ENCODE data around the gene ATF6. TPM values are rescaled to one million over a fixed set of nuclear protein-coding genes. Genes with fewer than 3 reads are reported as not detected.

ATF6 gene
- total RNA-seq, 4 donors from 2014 or later: 26.1 to 35.4 (median 32.3) TPM

- WGBS, 2 donors: 97% methylated on average over 5 of the region's 5 CpGs
- TF ChIP-seq POLR2A (IDR thresholded peaks at IDR 0.05) (no peak), CTCF (IDR thresholded peaks at IDR 0.05) (no peak), EP300 (IDR thresholded peaks at IDR 0.05) (no peak)
- Histone ChIP-seq H3K9me3 (no peaks in the 10 kb centered on the region), H3K27me3 (no peaks in the 10 kb centered on the region), H3K36me3 (peaks cover 0 to 32% (median 0%) of the 10 kb centered on the region in 3 donors), H3K4me3 (no peak overlapping the region), H3K4me1 (peaks cover 0 to 13% (median 0%) of the 10 kb centered on the region in 4 donors), H3K27ac (no peak overlapping the region)
- no peak for DNase-seq (ENCODE audit: low spot score in 2 of 2)
These were observed 120.5 kb downstream of the ATF6 start for GRCh38 chr1:161886589-161886988.

GRCh38 chr1:161887730-161888287, 121.7 kb downstream of the ATF6 start:
- WGBS, 2 donors: 61% methylated on average over 3 of the region's 3 CpGs
- no peak for DNase-seq (ENCODE audit: low spot score in 2 of 2)

GRCh38 chr1:161890574-161890973, 124.5 kb downstream of the ATF6 start:
- TF ChIP-seq EP300 (IDR thresholded peaks at IDR 0.05) (no peak), CTCF (IDR thresholded peaks at IDR 0.05) (no peak), POLR2A (IDR thresholded peaks at IDR 0.05) (no peak)
- no peak overlapping the region for H3K4me3 ChIP-seq
- WGBS, 2 donors: 93 to 99% methylated on average over 22 of the region's 22 CpGs
- H3K4me1 ChIP-seq: peaks cover 0 to 1% (median 0%) of the 10 kb centered on the region in 4 donors
- H3K36me3 ChIP-seq: peaks cover 0 to 34% (median 0%) of the 10 kb centered on the region in 3 donors
- no peaks in the 10 kb centered on the region for H3K27me3 ChIP-seq
- H3K9me3 ChIP-seq: no peaks in the 10 kb centered on the region
- no peak overlapping the region for H3K27ac ChIP-seq
- DNase-seq (ENCODE audit: low spot score in 2 of 2): no peak

More at GRCh38 chr1:161887730-161888287, 121.7 kb downstream of the ATF6 start:
- Histone ChIP-seq H3K4me1 (peaks cover 0 to 13% (median 0%) of the 10 kb centered on the region in 4 donors), H3K27me3 (no peaks in the 10 kb centered on the region), H3K9me3 (no peaks in the 10 kb centered on the region), H3K27ac (no peak overlapping the region), H3K36me3 (peaks cover 0 to 34% (median 0%) of the 10 kb centered on the region in 3 donors), H3K4me3 (no peak overlapping the region)
- no peak for TF ChIP-seq EP300 (IDR thresholded peaks at IDR 0.05)
- TF ChIP-seq CTCF (IDR thresholded peaks at IDR 0.05): no peak
- no peak for TF ChIP-seq POLR2A (IDR thresholded peaks at IDR 0.05)

GRCh38 chr1:161899091-161899490, 133.0 kb downstream of the ATF6 start:
- no peak for TF ChIP-seq CTCF (IDR thresholded peaks at IDR 0.05)
- no peak for TF ChIP-seq EP300 (IDR thresholded peaks at IDR 0.05)
- TF ChIP-seq POLR2A (IDR thresholded peaks at IDR 0.05): no peak
- no peaks in the 10 kb centered on the region for H3K36me3 ChIP-seq
- 68 to 75% methylated on average over 2 of the region's 2 CpGs for WGBS, 2 donors
- H3K4me3 ChIP-seq: no peak overlapping the region
- no peak for DNase-seq (ENCODE audit: low spot score in 2 of 2)
- H3K4me1 ChIP-seq: no peaks in the 10 kb centered on the region
- H3K27ac ChIP-seq: no peak overlapping the region
- no peaks in the 10 kb centered on the region for H3K9me3 ChIP-seq
- H3K27me3 ChIP-seq: no peaks in the 10 kb centered on the region

- H3K4me3 ChIP-seq: no peak overlapping the region
- 88 to 89% methylated on average over 5 of the region's 5 CpGs for WGBS, 2 donors
- no peak for DNase-seq (ENCODE audit: low spot score in 2 of 2)
- TF ChIP-seq EP300 (IDR thresholded peaks at IDR 0.05): no peak
- H3K36me3 ChIP-seq: no peaks in the 10 kb centered on the region
- H3K27me3 ChIP-seq: no peaks in the 10 kb centered on the region
- no peak overlapping the region for H3K27ac ChIP-seq
- no peaks in the 10 kb centered on the region for H3K4me1 ChIP-seq
- H3K9me3 ChIP-seq: no peaks in the 10 kb centered on the region
These were observed 134.0 kb downstream of the ATF6 start for GRCh38 chr1:161900160-161900559.
